DOHH2 (cell line): Measurements from ENCODE around the gene MKRN3.

Experiments used
- CTCF ChIP-seq: fragments of 200-600 bp; sonication (generic); IDR thresholded peaks from one replicate; pipeline ENCODE4 v1.5.1; 2014; ENCODE audit warnings: antibody characterized with exemption, mild to moderate bottlenecking, low read depth, low read length; ENCODE audit not compliant: poor library complexity, severe bottlenecking
- EZH2phosphoT487 ChIP-seq: fragments of 200-600 bp; sonication (generic); IDR thresholded peaks from 2 replicates; pipeline ENCODE4 v1.6.1; 2017; ENCODE audit warnings: borderline replicate concordance, mild to moderate bottlenecking, antibody characterized with exemption, low read length, moderate library complexity, mixed read lengths

GRCh38 chr15:23567921-23568320, 2.4 kb downstream of the MKRN3 start:
- TF ChIP-seq CTCF (no peak), EZH2phosphoT487 (no peak)
